Trophoblast cell (in vitro differentiated cells and primary cell): ENCODE data around the gene FBXO11.

ENCODE experiments used
- DNase-seq, 2 donors: peaks; one replicate each; pipeline ENCODE4 v3.0.0-alpha.2; 2016
- H2AFZ ChIP-seq: 2 replicates; pipeline ENCODE4 v1.6.1; 2013; ENCODE audit warnings: low read length, moderate library complexity, mild to moderate bottlenecking; ENCODE audit not compliant: insufficient read depth, poor library complexity
- H2AK5ac ChIP-seq: 2 replicates; pipeline ENCODE4 v1.6.1; 2013; ENCODE audit warnings: mild to moderate bottlenecking, low read length
- H2BK120ac ChIP-seq: 2 replicates; pipeline ENCODE4 v1.6.1; 2013; ENCODE audit warnings: low read length, mild to moderate bottlenecking, moderate library complexity; ENCODE audit not compliant: insufficient read depth, poor library complexity
- H2BK12ac ChIP-seq: 2 replicates; pipeline ENCODE4 v1.6.1; 2013; ENCODE audit warnings: mild to moderate bottlenecking, low read length, moderate library complexity
- H2BK5ac ChIP-seq: 2 replicates; pipeline ENCODE4 v1.6.1; 2013; ENCODE audit warnings: low read length, low read depth, moderate library complexity, mild to moderate bottlenecking; ENCODE audit not compliant: poor library complexity
- H3K14ac ChIP-seq: 2 replicates; pipeline ENCODE4 v1.6.1; 2013; ENCODE audit warnings: mild to moderate bottlenecking, low read length
- H3K18ac ChIP-seq: 2 replicates; pipeline ENCODE4 v1.6.1; 2013; ENCODE audit warnings: mild to moderate bottlenecking, low read length
- H3K23ac ChIP-seq: 2 replicates; pipeline ENCODE4 v1.6.1; 2013; ENCODE audit warnings: low read length
- H3K27ac ChIP-seq: 2 replicates; pipeline ENCODE4 v1.5.1; 2013; ENCODE audit warnings: low read depth, mild to moderate bottlenecking, inconsistent platforms, low read length, moderate library complexity
- H3K27me3 ChIP-seq: 2 replicates; pipeline ENCODE4 v1.6.1; 2013; ENCODE audit warnings: inconsistent platforms, mild to moderate bottlenecking, low read length, moderate library complexity; ENCODE audit not compliant: insufficient read depth
- H3K36me3 ChIP-seq, 2 experiments: 1 replicate in 1 of 2; 2 replicates in 1 of 2; pipeline ENCODE4 v1.6.1; 2013; ENCODE audit warnings: low read length in 2 of 2, mild to moderate bottlenecking in 2 of 2, moderate library complexity in 1 of 2; ENCODE audit not compliant: insufficient read depth in 2 of 2, control insufficient read depth in 1 of 2
- H3K4ac ChIP-seq: 2 replicates; pipeline ENCODE4 v1.6.1; 2013; ENCODE audit warnings: low read depth, mild to moderate bottlenecking, low read length, moderate library complexity
- H3K4me1 ChIP-seq, 2 experiments: 1 replicate in 1 of 2; 2 replicates in 1 of 2; pipeline ENCODE4 v1.6.1; 2013; ENCODE audit warnings: low read length in 2 of 2, mild to moderate bottlenecking in 2 of 2, moderate library complexity in 1 of 2; ENCODE audit not compliant: insufficient read depth in 2 of 2, control insufficient read depth in 1 of 2
- H3K4me2 ChIP-seq: 2 replicates; pipeline ENCODE4 v1.6.1; 2013; ENCODE audit warnings: inconsistent platforms, mild to moderate bottlenecking, low read length, moderate library complexity
- H3K4me3 ChIP-seq: 2 replicates; pipeline ENCODE4 v1.5.1; 2013; ENCODE audit warnings: mild to moderate bottlenecking, low read depth, low read length, inconsistent platforms
- H3K79me1 ChIP-seq: one replicate; pipeline ENCODE4 v1.6.1; 2013; ENCODE audit warnings: low read length
- H3K79me2 ChIP-seq: 2 replicates; pipeline ENCODE4 v1.6.1; 2013; ENCODE audit warnings: low read length, mild to moderate bottlenecking; ENCODE audit not compliant: control insufficient read depth, insufficient read depth, poor library complexity
- H3K9ac ChIP-seq: 2 replicates; pipeline ENCODE4 v1.6.1; 2013; ENCODE audit warnings: mild to moderate bottlenecking, low read length
- H3K9me3 ChIP-seq: 2 replicates; pipeline ENCODE4 v1.6.1; 2013; ENCODE audit warnings: low read depth, mild to moderate bottlenecking, control low read depth, inconsistent platforms, low read length; ENCODE audit not compliant: insufficient read depth
- H4K12ac ChIP-seq: 2 replicates; pipeline ENCODE4 v1.6.1; 2013; ENCODE audit warnings: low read depth, mild to moderate bottlenecking, low read length, moderate library complexity
- H4K8ac ChIP-seq: 2 replicates; pipeline ENCODE4 v1.6.1; 2013; ENCODE audit warnings: low read depth, mild to moderate bottlenecking, low read length, moderate library complexity
- H4K91ac ChIP-seq: one replicate; pipeline ENCODE4 v1.6.1; 2013; ENCODE audit warnings: low read depth, mild to moderate bottlenecking, low read length, moderate library complexity
- WGBS: extraction: QIAGEN DNeasy Blood & Tissue Kit; methylation state at CpG from one replicate; pipeline ENCODE4 v1.1.7; 2013; ENCODE audit warnings: missing lambda C conversion rate; ENCODE audit not compliant: insufficient read length, insufficient coverage; ENCODE audit errors: extremely low coverage; 5-methylcytosine and 5-hydroxymethylcytosine counted together

FBXO11 gene

DNA sequence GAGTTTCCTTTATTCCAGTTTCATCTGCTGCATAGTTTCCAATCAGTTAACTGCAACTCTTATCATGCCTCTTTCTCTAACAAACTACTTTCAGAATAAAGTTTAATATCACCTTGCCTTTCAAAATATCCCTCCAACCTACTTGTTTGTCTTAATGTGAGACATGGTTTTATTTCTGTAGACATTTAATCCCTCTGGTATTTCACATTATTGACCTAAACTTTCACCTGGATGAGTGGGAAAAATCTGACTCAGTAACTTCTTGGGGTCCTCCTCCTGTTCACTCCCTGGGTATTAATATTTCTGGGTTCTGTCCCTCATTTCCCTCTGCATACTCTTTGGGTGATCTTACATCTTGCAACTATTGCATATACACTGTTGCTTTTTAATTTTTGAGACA, 95.4 kb downstream of the FBXO11 start:
- Histone ChIP-seq H3K36me3 (peaks cover 13 to 21% of the 10 kb centered on the region in 2 experiments), H3K23ac (no peak overlapping the region), H3K27me3 (no peaks in the 10 kb centered on the region), H4K8ac (no peak overlapping the region), H3K4ac (no peak overlapping the region), H2AK5ac (no peak overlapping the region), H2BK5ac (no peak overlapping the region), H3K4me3 (no peak overlapping the region), H3K79me1 (no peaks in the 10 kb centered on the region), H3K4me1 (no peaks in the 10 kb centered on the region), H4K12ac (no peak overlapping the region), H3K4me2 (no peak overlapping the region), H3K14ac (no peak overlapping the region), H3K18ac (no peak overlapping the region), H3K9me3 (no peaks in the 10 kb centered on the region), H3K79me2 (no peaks in the 10 kb centered on the region), H3K9ac (no peak overlapping the region), H4K91ac (no peak overlapping the region), H2BK12ac (no peak overlapping the region), H3K27ac (no peak overlapping the region), H2BK120ac (no peak overlapping the region), H2AFZ (no peak overlapping the region)
- DNase-seq = no peak

DNA sequence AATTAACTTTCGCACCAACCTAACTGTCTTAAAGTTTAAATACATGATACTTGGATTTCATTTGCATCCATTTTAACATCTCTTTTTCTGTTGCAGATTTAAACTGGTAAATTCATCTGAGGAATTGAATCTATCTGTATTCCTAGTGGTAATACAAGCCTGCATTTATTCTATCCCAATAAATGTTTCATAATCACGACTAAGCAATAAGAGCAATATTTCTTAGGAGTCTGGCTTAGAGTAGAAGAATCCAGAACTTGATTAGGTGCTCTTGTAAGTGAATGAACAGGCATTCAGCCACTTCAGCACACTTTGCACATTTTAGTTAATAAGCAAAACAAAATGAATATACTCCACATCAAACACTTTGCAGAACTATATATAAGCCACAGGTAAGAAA, 96.4 kb downstream of the FBXO11 start:
- no peak overlapping the region for H2AFZ ChIP-seq
- H3K4me1 ChIP-seq = no peaks in the 10 kb centered on the region
- H3K14ac ChIP-seq = no peak overlapping the region
- no peak overlapping the region for H3K18ac ChIP-seq
- no peak overlapping the region for H4K91ac ChIP-seq
- H3K4me2 ChIP-seq = no peak overlapping the region
- H2BK120ac ChIP-seq = no peak overlapping the region
- no peak overlapping the region for H2AK5ac ChIP-seq
- H3K23ac ChIP-seq = no peak overlapping the region
- no peak overlapping the region for H2BK12ac ChIP-seq
- H4K12ac ChIP-seq = no peak overlapping the region
- H3K36me3 ChIP-seq = peaks cover 15 to 16% of the 10 kb centered on the region in 2 experiments
- no peak overlapping the region for H3K4ac ChIP-seq
- no peaks in the 10 kb centered on the region for H3K79me1 ChIP-seq
- no peak overlapping the region for H3K4me3 ChIP-seq
- H3K9ac ChIP-seq = no peak overlapping the region
- H4K8ac ChIP-seq = no peak overlapping the region
- H3K27me3 ChIP-seq = no peaks in the 10 kb centered on the region
- DNase-seq = no peak
- no peak overlapping the region for H3K27ac ChIP-seq
- no peak overlapping the region for H2BK5ac ChIP-seq
- H3K9me3 ChIP-seq = no peaks in the 10 kb centered on the region
- no CpG with 5 or more reads among the region's 2 CpGs for WGBS
- H3K79me2 ChIP-seq = no peaks in the 10 kb centered on the region

DNA sequence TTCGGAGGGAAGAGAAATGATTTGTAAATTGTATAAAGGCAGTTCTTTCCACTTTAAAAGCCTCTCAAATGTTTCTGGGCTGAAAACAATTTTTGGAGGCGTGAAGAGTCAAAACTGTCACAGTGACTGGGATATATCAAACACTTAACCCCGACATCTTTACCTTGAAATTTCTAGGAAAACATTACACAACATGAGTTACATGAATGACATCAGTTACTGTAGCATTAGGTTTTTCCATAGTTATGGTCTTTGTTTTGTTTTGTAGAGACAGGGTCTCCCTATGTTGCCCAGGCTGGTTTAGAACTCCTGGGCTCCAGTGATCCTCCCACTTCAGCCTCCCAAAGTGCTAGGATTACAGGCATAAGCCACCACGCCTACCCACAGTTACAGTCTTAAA, 97.7 kb downstream of the FBXO11 start:
- no peak overlapping the region for H2AFZ ChIP-seq
- H3K9ac ChIP-seq = no peak overlapping the region
- no peaks in the 10 kb centered on the region for H3K27me3 ChIP-seq
- no peak overlapping the region for H3K23ac ChIP-seq
- no peaks in the 10 kb centered on the region for H3K4me1 ChIP-seq
- H3K27ac ChIP-seq = no peak overlapping the region
- H2BK120ac ChIP-seq = no peak overlapping the region
- DNase-seq = no peak
- H2BK12ac ChIP-seq = no peak overlapping the region
- no CpG with 5 or more reads among the region's 4 CpGs for WGBS
- H3K79me1 ChIP-seq = no peaks in the 10 kb centered on the region
- no peaks in the 10 kb centered on the region for H3K9me3 ChIP-seq
- H3K36me3 ChIP-seq = peaks cover 17 to 19% of the 10 kb centered on the region in 2 experiments
- no peak overlapping the region for H4K12ac ChIP-seq
- no peak overlapping the region for H3K18ac ChIP-seq
- H2AK5ac ChIP-seq = no peak overlapping the region
- no peak overlapping the region for H3K4me3 ChIP-seq
- no peak overlapping the region for H2BK5ac ChIP-seq
- no peak overlapping the region for H3K4ac ChIP-seq
- no peak overlapping the region for H3K4me2 ChIP-seq
- H3K14ac ChIP-seq = no peak overlapping the region
- no peaks in the 10 kb centered on the region for H3K79me2 ChIP-seq
- H4K8ac ChIP-seq = no peak overlapping the region
- no peak overlapping the region for H4K91ac ChIP-seq

DNA sequence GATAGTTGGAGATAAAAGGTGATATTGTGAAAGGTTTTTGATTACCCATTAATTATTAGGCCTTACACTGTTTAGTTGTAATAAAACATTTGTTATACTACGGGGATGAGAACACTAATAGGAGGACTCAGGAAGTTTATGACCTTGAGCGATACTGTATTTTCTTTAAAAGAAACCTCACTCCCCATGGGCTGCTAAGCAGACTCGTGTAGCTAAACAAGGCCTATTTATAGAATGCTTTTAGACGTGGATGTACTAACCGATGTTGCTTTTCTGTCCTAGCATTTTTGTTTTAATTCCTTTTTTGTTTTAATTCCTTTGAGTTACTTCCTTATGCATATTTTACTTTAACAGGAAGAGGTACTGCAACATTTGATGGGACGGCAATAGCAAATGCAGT, 100.4 kb downstream of the FBXO11 start:
- Histone ChIP-seq H3K4ac (no peak overlapping the region), H3K9me3 (no peaks in the 10 kb centered on the region), H3K36me3 (peaks cover 26 to 39% of the 10 kb centered on the region in 2 experiments), H4K8ac (no peak overlapping the region), H3K23ac (no peak overlapping the region), H3K18ac (no peak overlapping the region), H3K4me1 (no peaks in the 10 kb centered on the region), H3K27me3 (no peaks in the 10 kb centered on the region), H3K4me2 (no peak overlapping the region), H2BK5ac (no peak overlapping the region), H2AK5ac (no peak overlapping the region), H4K12ac (no peak overlapping the region), H2BK120ac (no peak overlapping the region), H3K27ac (no peak overlapping the region), H4K91ac (no peak overlapping the region), H3K14ac (no peak overlapping the region), H3K4me3 (no peak overlapping the region), H2BK12ac (no peak overlapping the region), H3K9ac (no peak overlapping the region), H3K79me2 (no peaks in the 10 kb centered on the region), H2AFZ (no peak overlapping the region), H3K79me1 (no peaks in the 10 kb centered on the region)
- DNase-seq = no peak
- WGBS = no CpG with 5 or more reads among the region's 6 CpGs
